ENCODE measurements around the gene VAV2. TPM values are rescaled to one million over a fixed set of nuclear protein-coding genes. Genes with fewer than 3 reads are reported as not detected.
A peak's percentile ranks its signal among the peaks of the same experiment; 100 is the strongest.

VAV2 gene
- total RNA-seq, 1 donor from 2014 or later = 52.0 TPM

GRCh38 chr9:133728856-133729616 lies 263.1 kb downstream of the VAV2 start:
- no peak for DNase-seq (ENCODE audit: low read depth)

GRCh38 chr9:133727876-133728441 lies 264.2 kb downstream of the VAV2 start:
- no peak for DNase-seq (ENCODE audit: low read depth)

DNA sequence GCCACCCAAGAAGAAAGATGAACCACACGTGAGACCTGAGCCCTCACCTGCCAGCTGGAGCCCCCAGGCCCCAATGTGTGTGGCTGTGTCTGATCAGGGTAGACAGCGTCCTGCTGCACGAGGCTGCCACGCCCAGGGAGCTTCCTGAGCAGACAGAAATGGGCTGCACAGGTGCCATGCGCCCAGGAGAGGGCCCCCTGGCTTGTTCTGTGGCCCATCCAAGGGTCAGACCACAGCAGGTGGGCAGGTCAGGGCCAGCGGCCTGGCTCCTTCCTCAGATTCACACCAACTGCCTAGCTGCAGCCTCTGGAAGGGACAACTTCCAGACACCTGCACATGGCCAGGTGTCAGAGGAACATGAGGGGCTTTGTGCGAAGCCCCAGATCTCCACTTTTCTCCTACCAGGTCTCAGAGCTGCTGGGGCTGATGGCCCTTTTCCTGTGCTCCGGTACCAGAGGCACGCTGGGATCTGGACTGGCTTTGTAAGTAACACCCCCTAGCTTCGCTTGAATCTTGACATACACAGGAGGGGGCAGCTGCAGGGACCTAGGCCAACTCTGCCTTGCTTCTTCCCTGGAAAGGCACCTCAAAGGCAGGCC lies 264.7 kb downstream of the VAV2 start:
- no peak for DNase-seq (ENCODE audit: low read depth)

DNA sequence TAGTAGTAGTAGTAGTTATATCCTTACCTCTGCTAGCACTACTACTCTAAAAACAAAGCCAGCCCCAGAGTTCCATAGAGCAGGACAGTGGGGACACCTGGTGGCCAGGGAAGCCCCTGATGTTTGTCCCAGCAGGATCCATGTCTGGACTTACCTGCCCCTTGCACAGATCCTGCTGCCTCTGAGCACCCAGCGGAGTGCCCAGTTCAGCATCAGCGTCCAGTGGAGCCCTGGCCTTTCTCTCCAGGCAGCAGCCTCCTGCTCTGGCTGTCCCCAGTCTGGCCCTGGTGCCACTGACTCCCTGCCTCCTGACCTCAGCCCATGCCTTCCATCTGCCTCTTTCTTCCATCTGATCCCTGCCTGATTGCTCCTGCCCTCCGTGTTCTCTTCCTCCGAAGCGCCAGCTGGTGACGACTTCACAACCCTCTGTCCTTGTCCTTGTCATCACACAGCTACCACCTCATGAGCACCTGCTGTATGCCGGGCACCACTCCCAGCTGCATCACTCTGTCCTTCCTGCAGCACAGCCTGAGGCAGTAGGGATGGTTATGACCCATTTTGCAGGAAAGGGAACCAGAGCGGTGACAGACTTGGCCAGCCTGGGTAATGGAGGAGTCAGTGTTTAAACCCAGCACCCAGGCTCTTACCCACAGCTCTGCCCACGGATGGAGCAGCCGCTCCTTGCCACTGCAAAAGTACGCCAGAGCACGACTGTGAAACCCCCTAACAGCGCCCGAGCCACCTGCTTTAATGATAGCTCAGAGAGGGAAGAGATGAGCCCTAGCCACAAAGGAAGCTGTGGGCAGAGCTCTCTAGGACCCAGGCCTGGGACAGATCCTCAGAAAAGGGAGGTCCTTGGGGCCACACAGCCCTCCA lies 265.5 kb downstream of the VAV2 start:
- DNase-seq (ENCODE audit: low read depth) = peak; percentile 18

GRCh38 chr9:133725886-133726285 lies 266.2 kb downstream of the VAV2 start:
- no peak for DNase-seq (ENCODE audit: low read depth)

GRCh38 chr9:133718563-133719315 lies 273.4 kb downstream of the VAV2 start:
- no peak for DNase-seq (ENCODE audit: low read depth)

- DNase-seq (ENCODE audit: low read depth) = no peak
Measured at GRCh38 chr9:133717113-133718031, 274.8 kb downstream of the VAV2 start.

GRCh38 chr9:133716564-133717112 lies 275.5 kb downstream of the VAV2 start:
- no peak for DNase-seq (ENCODE audit: low read depth)

DNA sequence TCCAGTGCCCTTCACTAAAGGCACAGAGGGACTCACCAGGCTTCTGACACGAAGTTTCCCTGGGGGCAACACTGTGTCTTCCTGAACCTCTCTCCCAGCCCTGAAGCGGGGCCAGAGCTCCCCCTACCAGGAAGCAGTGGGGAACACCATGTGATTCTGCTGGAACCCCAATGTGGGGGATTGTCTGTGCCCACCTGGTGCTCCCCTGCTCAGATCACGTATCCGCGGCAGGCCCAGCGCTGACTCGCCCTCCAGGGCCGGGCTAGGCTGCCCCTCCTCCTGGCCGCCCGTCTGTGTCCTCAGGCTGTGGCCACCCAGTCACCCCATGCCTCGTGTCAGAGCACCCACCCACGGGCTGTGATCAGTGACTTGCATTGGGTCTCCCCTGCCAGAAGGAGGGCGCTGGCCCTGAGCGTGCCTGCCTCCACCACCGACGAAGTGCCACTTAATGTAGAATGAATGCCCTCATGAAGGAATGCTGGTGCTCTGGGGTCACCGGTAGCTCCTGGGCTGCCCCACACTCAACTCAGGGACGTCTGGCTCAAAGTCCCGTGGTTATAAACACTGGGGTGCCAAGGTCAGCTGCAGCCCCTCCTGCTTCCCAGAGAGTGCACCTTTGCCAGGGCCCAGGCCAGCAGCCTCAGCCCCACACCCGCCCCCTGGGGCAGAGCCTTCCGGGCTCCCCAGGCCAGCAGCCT lies 276.1 kb downstream of the VAV2 start:
- peak; percentile 11 for DNase-seq (ENCODE audit: low read depth)

- no peak for DNase-seq (ENCODE audit: low read depth)
Measured at GRCh38 chr9:133715295-133715865, 276.7 kb downstream of the VAV2 start.

GRCh38 chr9:133714606-133715294 lies 277.4 kb downstream of the VAV2 start:
- DNase-seq (ENCODE audit: low read depth) = peak; percentile 35

GRCh38 chr9:133713960-133714495 lies 278.1 kb downstream of the VAV2 start:
- DNase-seq (ENCODE audit: low read depth) = no peak

DNA sequence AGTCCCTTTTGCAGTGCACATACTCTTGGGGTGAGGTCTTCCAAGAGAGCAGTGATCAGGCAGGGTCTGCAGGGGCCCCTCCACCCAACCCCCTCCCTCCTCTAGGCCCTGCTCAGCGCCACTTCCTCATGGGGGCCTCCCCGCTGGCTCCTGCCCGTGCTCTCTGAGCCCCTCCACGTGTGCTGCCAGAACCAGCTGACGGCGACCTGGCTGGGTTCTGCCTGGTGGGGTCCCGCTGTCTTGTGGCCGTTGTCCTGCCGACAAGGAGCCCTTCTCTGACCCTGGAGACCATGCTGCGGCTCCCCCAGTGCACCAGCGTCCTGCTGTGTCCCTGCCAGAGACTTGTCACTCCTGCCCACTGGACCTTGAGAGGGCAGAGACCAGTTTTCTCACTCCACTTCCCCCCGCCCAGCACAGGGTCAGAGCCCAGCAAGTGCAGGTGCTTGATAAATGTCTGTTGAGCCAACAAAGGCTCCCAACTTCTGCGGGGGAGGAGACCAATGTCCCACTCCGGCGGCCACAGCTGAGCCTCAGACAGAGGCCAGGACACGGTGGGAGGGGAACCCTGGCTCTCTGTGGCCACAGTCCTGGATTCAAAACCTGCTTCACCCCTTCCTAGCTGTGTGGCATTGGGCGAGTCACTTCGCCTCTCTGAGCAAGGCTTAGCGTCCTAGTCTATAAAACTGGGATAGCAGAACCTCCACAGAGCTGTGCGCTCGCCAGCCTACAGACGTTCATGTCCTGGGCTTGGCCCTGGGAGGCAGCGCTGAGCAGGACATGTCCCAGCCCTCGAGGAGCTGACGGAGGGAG lies 278.8 kb downstream of the VAV2 start:
- no peak for DNase-seq (ENCODE audit: low read depth)

DNA sequence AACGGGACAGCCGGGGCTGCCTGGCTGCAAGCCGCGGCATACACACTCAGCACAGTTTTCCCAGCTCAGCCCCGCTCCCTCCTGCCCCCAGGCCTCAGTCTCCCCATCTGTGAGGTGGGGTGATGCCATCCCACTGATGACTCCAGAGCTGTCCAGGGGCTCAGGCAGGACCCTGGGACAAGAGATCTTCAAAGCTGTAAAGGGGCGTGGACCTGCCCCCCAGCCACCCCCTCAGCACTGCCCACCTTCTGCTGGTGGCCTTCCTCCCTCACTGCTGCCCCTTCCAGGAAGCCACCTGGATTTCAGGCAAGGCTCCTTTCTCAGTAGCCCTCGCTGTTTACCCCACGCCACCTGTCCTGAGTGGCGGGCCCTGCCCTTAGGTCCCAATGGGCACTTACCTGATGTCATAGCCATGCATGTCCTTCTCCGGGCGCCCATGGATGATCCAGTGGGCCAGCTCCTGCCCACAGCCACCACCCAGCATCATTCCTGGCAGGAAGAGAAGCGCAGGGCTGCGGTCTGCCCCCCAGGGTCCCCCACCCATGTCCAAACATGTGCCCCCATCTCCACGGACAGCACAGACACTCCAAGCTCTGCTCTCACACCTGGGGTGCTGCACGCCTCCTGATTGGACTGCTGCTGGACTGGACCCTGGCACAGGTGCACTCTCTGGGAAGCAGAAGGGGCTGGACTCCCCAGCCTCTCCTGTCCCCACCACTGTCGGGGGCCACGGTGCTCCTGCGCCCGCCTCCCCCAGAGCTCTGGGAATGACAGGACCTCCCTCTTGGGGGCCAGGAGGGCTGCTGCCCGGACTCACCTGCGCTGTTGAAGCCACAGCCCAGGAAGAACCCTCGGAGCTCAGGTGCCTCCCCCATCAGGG lies 279.7 kb downstream of the VAV2 start:
- no peak for DNase-seq (ENCODE audit: low read depth)
